DND-41 (cell line): Measurements from ENCODE around the gene SAPCD1.

Source experiments
- ATAC-seq: fragments of 200-7000 bp; cut with Tn5 transposase; 3 replicates; pipeline ENCODE4 v1.9.1; 2021; ENCODE audit warnings: low read depth; ENCODE audit not compliant: insufficient read depth
- DNase-seq: peaks from one replicate; pipeline ENCODE4 v3.0.0-alpha.2; 2020
- H2AFZ ChIP-seq: 2 replicates; pipeline ENCODE4 v1.6.0; 2012; ENCODE audit warnings: low read depth, low read length
- H3K27ac ChIP-seq: 2 replicates; pipeline ENCODE4 v1.5.1; 2012; ENCODE audit warnings: low read length, inconsistent platforms
- H3K27me3 ChIP-seq: fragments of 200-600 bp; sonication (generic); 2 replicates; pipeline ENCODE4 v1.6.0; 2012; ENCODE audit warnings: low read length, mild to moderate bottlenecking, inconsistent platforms; ENCODE audit not compliant: insufficient read depth, poor library complexity
- H3K36me3 ChIP-seq: 2 replicates; pipeline ENCODE4 v1.5.1; 2012; ENCODE audit warnings: low read length, inconsistent platforms; ENCODE audit not compliant: insufficient read depth
- H3K4me1 ChIP-seq: 2 replicates; pipeline ENCODE4 v1.5.1; 2012; ENCODE audit warnings: mild to moderate bottlenecking, low read length; ENCODE audit not compliant: insufficient read depth
- H3K4me2 ChIP-seq: 2 replicates; pipeline ENCODE4 v1.6.0; 2012; ENCODE audit warnings: mild to moderate bottlenecking, moderate library complexity, low read length, inconsistent platforms; ENCODE audit not compliant: insufficient read depth
- H3K4me3 ChIP-seq, 2 experiments: fragments of 200-600 bp in 1 of 2; shearing (Covaris generic) in 1 of 2; 2 replicates each; pipeline ENCODE4 v1.5.1; 2012 to 2016; ENCODE audit warnings: inconsistent platforms in 2 of 2, low read length in 2 of 2, mild to moderate bottlenecking in 2 of 2, low read depth in 1 of 2, moderate library complexity in 1 of 2
- H3K79me2 ChIP-seq: 2 replicates; pipeline ENCODE4 v1.6.0; 2012; ENCODE audit warnings: low read length, inconsistent platforms; ENCODE audit not compliant: insufficient read depth
- H3K9ac ChIP-seq: 2 replicates; pipeline ENCODE4 v1.6.0; 2012; ENCODE audit warnings: low read depth, mild to moderate bottlenecking, inconsistent platforms, low read length, moderate library complexity
- H3K9me3 ChIP-seq: 2 replicates; pipeline ENCODE4 v1.5.1; 2012; ENCODE audit warnings: low read length, moderate library complexity, mild to moderate bottlenecking, inconsistent platforms; ENCODE audit not compliant: insufficient read depth, severe bottlenecking
- H4K20me1 ChIP-seq: 2 replicates; pipeline ENCODE4 v1.6.0; 2012; ENCODE audit warnings: low read length; ENCODE audit not compliant: insufficient read depth
- EZH2 ChIP-seq: IDR thresholded peaks from 3 replicates; pipeline ENCODE4 v1.6.1; 2012; ENCODE audit warnings: borderline replicate concordance, low read depth, mild to moderate bottlenecking, moderate library complexity, low read length, inconsistent platforms; ENCODE audit not compliant: severe bottlenecking
- TF ChIP-seq, protein P1 (sequence below): IDR thresholded peaks from 2 replicates; pipeline ENCODE4 v1.5.1; 2012; ENCODE audit warnings: borderline replicate concordance, low read length, moderate library complexity, mild to moderate bottlenecking; ENCODE audit not compliant: poor library complexity, severe bottlenecking; ENCODE audit errors: extremely low read depth

Gene SAPCD1

DNA sequence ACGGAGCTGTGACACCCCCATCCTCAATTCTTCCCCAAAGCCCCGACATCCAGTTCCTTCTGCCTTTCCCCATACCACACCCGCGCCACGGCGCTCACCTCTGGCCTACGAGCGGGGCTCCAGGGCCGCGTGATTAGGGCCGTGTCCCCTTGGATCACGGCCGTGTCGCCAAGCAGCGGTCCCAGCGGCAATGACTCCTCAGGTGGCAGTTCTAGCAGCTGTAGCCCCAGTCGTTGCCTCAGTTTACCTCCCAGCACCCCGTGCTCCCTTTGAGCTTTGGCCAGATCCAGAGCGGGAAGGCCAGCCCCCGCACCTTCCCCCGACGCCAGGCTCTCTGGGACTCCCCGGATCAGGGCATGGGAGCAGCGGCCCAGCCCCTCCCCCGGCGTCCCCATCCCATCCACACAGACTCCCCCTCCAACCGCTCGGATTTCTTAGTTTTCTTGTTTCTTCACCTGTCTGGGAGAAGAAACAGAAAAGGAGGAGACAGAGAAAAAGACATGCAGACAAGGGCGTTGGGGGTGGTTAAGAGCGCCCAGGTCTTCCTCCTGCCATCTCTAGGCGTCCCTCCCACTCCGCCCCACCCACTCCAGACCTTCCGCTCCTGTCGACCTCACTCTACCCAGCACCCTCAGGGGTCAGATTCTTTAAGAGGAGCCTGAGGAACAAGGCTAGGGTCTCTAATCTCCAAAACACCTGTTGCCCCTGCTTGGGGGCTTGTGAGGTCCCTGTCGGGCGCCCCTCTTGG lies 33.5 kb upstream of the SAPCD1 start, which contains the start of gene DDAH2:
Gene DDAH2 (minus strand): TSS at position 533 of the 748 bp plus-strand sequence. CDS start 138 bp downstream, at position 395.
- Histone ChIP-seq H2AFZ (peak within 1 kb of the TSS; percentile 65), H3K79me2 (peaks cover 8% of the 10 kb centered on the region), H3K27ac (peak within 1 kb of the TSS; percentile 65), H4K20me1 (peaks cover 8% of the 10 kb centered on the region), H3K4me3 (peak within 1 kb of the TSS; percentile 46 to 70; a peak in 3 of 4 replicates), H3K9ac (peak within 1 kb of the TSS; percentile 69), H3K4me2 (peak within 1 kb of the TSS; percentile 92), H3K4me1 (peaks cover 24% of the 10 kb centered on the region), H3K36me3 (peaks cover 50% of the 10 kb centered on the region), H3K9me3 (no peaks in the 10 kb centered on the region), H3K27me3 (no peaks in the 10 kb centered on the region)
- no peak for DNase-seq
- peak; percentile 12 for ATAC-seq
- TF ChIP-seq, protein P1, sequence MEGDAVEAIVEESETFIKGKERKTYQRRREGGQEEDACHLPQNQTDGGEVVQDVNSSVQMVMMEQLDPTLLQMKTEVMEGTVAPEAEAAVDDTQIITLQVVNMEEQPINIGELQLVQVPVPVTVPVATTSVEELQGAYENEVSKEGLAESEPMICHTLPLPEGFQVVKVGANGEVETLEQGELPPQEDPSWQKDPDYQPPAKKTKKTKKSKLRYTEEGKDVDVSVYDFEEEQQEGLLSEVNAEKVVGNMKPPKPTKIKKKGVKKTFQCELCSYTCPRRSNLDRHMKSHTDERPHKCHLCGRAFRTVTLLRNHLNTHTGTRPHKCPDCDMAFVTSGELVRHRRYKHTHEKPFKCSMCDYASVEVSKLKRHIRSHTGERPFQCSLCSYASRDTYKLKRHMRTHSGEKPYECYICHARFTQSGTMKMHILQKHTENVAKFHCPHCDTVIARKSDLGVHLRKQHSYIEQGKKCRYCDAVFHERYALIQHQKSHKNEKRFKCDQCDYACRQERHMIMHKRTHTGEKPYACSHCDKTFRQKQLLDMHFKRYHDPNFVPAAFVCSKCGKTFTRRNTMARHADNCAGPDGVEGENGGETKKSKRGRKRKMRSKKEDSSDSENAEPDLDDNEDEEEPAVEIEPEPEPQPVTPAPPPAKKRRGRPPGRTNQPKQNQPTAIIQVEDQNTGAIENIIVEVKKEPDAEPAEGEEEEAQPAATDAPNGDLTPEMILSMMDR, result peak; percentile 98
- no peak for TF ChIP-seq EZH2

DNA sequence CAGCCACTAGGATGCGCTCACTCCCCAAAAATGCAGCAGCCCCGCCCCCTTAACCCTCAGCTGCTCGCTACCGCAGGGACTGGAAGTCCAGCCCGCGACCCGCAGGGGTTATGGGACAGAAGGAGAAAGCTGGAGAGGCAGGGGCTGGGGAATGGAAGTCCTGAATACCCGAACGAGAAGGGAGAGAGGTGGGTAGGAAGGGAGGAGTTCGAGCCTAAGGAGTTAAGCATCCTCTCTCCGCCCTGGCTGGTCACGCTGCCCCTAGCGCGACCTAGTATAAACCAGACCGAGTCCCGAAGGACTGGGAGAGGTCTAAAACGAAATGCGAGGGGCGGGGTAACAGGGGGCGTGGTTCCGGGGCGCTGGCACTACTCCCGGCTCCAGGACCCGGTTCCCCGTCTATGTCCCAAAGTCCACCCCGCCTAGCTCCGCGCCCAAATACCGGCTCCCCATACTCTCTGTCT lies 32.9 kb upstream of the SAPCD1 start:
- Histone ChIP-seq H4K20me1 (peaks cover 14% of the 10 kb centered on the region), H3K36me3 (peaks cover 54% of the 10 kb centered on the region), H3K4me1 (peaks cover 30% of the 10 kb centered on the region), H3K4me3 (peak overlapping the region; percentile 46 to 70; a peak in 3 of 4 replicates), H3K27me3 (no peaks in the 10 kb centered on the region), H3K4me2 (peak overlapping the region; percentile 92), H3K79me2 (peaks cover 14% of the 10 kb centered on the region), H2AFZ (peak overlapping the region; percentile 65), H3K9ac (peak overlapping the region; percentile 69), H3K9me3 (no peaks in the 10 kb centered on the region), H3K27ac (peak overlapping the region; percentile 65)
- peak; percentile 79 for ATAC-seq
- no peak for TF ChIP-seq EZH2
- TF ChIP-seq, protein P1, result no peak
- DNase-seq, result peak; percentile 85

DNA sequence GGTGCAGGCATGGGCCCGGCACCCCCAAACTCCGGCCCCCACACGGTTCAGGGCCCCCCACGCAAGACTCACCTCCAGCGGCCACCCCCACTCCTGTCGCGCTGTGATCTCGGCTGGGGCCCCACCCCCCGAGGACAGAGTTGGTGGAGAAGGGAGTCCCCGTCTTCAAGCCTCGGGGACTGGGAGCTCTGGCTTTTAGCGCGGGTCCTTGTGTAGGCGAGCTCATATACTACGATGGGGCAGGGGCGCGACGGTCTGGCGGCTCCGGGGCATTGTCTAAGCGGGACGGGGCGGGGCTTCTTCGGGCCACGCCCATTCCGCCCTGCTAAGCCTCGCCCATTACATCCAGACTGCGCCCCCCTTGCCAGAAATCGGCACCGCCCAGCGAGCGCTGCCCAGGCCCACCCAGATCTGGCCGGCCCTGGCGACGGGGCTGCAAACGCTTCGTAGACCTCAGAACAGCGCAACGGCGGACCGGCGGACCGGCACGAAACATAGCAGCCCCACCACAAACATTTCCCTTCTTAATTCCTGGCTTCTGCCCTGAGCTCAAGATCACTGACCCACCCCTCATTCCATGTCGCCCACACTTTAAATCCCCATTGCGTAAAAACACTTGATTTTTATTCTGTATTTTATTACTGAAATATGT lies 32.4 kb upstream of the SAPCD1 start:
- Histone ChIP-seq H3K9ac (peak overlapping the region; percentile 69), H3K9me3 (no peaks in the 10 kb centered on the region), H3K27ac (peak overlapping the region; percentile 65), H3K36me3 (peaks cover 54% of the 10 kb centered on the region), H4K20me1 (peaks cover 19% of the 10 kb centered on the region), H3K4me2 (peak overlapping the region; percentile 92), H3K79me2 (peaks cover 20% of the 10 kb centered on the region), H3K4me1 (peaks cover 35% of the 10 kb centered on the region), H3K4me3 (peak overlapping the region; percentile 46 to 70; a peak in 3 of 4 replicates), H3K27me3 (no peaks in the 10 kb centered on the region), H2AFZ (peak overlapping the region; percentile 65)
- DNase-seq (peak; percentile 79), ATAC-seq (peak; percentile 74)
- TF ChIP-seq, protein P1, result peak; percentile 9
- TF ChIP-seq EZH2, result no peak
